NCI-H2196 treated with DMSO at 0.1 percent for 48 hours (cell line): ENCODE measurements around the gene TUBG1.
"Not testable (repeated sequence)": the region's sequence is repeated elsewhere in the genome, so short reads cannot be mapped to it uniquely, and the experiment has no call there.

ENCODE experiments used
- DNase-seq: peaks from one replicate; lab custom pipeline; 2025; ENCODE audit not compliant: unreplicated experiment; lab: John Stamatoyannopoulos, UW

TUBG1 gene

DNA sequence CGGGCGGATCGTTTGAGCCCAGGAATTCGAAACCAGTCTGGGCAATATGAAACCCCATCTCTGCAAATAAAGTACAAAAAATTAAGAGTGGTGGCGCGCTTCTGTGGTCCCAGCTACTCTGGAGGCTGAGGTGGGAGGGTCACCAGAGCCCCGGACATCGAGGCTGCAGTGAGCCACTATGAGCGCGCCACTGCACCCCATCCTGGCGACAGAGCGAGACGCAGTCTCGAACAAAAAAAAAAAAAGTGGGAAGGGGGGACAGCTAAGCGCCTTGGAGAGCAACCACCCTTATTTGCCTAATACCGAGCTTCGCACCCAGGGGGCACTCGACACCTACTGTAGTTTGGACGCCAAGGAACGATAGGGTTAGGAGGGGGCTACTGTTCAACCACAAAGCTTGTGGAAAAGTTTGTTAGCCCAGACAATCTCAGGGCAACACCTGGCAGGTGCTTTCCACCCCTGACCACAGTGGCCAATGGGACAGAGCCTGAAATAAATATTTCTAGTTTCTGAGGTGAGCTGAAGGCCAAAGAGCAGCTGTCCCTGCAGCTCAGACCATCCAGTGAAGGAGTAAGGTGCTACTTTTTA, 31.1 kb upstream of the TUBG1 start:
- peak; percentile 34 for DNase-seq

DNA sequence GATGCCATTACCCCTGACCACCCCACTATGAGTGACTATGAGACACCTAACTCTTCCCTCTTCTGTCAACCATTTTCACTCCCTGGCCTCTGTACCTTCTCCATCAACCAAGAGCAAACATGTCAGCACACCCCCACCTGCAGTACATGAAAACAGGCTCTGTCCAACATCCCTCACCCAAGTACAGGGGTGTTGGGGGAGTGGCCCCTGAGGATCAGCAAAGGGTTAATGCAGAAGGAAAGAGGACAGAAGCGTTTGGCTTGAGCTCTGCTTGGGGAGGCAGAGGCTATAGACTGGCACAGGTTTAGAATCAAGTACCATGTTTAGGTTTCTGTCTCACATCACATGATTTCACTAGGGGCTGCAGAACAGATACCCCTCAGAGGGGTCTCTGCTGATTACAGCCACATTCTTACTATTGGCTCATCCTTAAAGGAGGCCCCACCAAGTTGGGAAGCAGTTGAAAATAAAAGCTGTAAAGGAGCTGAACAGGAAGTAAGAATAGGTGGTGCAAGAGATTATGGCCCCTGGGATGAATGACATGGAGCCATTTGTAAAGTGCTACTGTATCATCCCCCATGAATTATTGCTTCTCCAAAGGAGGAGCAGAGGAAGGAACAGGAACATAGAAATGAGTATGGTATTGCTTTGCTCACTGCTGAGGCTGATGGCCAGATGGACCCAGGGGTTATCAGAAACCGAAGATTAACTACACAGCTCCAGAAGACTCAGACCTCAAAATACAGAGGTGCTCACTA, 29.5 kb upstream of the TUBG1 start:
- no peak for DNase-seq

DNA sequence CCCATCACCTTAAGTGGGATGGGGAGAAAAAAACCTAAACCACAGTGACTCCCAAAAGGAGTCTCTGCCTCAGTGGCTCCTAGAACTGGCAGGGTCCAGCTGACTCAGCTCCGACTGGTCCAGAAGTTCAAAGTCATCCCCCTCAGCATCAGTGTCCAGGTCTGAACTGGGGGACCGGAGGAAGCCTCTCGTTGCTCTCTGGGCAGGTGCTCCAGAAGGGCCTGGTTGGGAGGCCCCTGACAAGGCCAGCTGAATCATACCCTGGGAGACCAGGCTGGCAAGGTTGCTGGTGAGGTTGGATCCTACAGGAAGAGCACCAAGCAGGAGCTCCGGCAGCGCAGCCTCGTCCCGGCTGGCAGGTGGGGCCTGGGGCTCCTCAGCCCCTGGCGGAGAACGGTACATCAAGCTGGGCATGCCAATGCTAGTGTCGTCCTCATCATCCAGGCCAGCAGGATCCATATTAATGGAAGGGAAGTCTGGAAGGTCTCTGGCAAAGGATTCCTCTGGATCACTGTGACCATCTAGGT, 27.7 kb upstream of the TUBG1 start:
- no peak for DNase-seq

DNA sequence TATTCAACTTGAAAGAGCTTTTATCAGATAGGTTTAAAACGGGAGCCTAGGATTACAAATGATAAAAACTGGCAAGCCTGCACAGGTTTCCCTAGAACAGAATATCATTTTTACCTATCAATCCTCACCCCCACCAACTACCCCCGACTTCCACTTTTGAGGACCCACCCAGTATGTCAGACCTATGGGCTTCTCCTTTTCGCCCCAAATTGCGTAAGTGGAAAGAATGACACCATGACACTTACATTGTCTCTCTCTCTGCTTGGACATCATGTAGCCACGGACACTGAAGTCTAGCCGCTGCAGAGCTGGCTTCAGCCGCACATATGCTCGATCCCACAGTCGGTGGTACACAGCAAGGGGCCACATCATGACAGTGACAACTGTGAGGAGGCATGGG, 24.6 kb upstream of the TUBG1 start:
- DNase-seq = no peak

DNA sequence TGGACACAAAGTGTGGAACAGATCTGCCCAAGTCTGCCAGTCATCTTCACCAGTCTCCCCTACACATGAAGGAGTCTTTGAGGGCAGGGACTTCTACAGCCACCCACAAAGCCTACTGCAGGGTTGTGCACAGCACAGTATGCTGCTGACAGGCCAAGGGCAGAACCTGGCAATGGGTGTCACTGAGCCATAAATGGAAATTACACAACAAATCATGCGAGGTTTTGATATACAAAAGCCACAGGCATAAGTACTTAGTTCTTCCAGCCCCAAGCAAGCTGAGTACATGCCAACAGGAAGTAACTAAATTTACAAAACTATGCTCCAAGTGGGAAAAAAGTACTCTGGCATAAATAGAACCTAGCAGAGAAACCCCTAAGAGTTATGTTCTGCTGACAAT, 24.1 kb upstream of the TUBG1 start:
- DNase-seq = no peak

DNA sequence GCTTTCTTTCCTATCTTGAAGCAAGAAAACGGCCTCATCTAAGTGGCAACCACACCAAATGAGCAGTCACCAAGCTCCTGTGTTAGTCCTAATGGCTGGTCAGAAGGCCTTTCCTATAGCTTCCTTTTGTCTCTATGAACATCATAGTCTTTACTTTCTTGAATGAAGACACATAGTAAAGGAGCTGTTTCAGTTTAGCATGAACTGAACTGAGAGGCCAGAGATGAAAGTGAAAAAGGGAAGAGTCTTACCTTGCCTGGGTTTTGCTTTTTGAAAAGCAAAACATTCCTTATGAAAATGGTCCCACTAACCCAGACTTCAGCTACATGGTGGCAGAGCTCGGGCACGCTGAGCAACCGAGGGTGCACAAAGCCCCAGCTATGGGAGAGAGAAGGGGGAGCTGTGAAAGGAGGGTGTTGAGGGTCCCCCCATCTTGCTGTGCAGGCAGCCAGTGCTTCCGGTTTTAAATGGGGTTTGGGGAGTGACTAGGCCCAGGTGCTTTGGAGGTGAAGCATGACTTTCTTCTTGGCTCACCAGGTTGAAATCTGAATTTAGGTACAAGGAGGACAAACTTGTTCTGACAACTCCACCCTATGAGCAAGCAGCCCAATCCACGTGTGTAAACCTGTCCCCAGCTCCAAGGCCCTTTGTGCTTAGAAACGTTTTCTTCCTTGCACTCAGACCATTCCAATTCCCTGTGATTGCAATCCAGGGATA, 22.8 kb upstream of the TUBG1 start:
- no peak for DNase-seq

DNA sequence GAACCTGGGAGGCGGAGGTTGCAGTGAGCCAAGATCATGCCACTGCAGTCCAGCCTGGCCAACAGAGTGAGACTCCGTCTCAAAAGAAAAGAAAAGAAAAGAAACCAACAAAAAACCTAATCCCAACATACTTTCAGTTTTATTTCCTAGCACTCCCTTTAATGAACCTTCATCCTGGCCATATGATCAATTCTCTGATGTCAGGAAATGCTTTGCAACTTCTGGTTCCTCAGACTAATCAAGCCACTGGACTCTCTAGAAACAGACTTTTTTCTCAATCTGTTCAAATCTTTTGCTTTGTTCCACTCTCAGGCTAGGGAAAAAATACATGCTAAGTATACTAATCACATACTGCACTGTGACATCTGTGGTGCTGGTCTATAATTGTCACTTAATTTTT, 18.6 kb upstream of the TUBG1 start:
- DNase-seq = no peak

DNA sequence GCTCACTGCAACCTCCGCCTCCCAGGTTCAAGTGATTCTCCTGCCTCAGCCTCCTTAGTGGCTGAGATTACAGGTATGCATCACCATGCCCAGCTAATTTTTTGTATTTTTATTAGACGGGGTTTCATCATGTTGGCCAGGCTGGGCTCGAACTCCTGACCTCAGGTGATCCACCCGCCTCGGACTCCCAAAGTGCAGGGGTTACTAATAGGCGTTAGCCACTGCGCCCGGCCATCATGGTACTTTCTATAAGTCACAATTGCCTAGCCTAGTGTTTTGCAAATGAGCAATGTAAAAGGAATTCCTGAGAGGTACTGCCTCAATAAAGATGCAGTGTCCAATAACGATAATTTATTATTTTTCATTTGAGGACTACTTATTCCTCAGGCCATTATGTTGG, 18.1 kb upstream of the TUBG1 start:
- no peak for DNase-seq

DNA sequence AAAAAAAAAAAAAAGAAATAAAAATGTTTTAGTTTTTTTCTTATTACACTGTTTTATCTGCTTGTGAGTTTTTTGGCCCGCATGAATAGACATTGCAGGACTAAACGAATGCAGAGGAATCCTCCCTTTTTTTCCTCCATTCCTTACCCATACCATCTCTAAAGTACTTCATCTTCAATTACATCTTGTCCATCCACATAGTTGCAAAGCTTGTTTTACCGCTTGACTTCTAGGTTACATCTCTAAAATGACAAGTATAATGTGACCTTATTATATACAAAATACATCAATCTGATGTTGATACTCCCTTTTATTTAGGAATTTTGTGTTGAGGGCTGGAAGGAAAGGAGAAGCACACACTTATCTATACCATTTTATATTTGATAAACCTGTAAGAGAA, 13.1 kb upstream of the TUBG1 start:
- no peak for DNase-seq

DNA sequence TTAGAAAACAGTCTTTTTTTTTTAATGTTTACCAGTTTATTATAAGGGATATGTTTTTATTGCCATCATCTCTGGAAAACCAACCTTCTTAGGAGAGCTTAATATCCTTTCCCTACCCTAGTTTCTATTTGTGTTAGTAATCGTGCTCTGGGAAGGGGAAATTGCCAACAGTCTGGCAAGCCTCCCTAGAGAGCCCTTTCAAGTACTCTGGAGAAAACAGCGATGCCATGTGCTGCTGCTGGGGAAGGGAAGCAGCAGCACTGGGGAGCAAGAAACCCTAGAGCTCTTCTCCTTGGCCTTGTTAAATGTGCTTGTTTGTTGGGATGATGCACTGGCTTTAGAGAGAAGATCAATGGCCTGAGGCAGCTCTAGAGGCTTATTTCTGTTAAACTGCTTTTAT, 10.6 kb upstream of the TUBG1 start:
- DNase-seq = peak; percentile 19

DNA sequence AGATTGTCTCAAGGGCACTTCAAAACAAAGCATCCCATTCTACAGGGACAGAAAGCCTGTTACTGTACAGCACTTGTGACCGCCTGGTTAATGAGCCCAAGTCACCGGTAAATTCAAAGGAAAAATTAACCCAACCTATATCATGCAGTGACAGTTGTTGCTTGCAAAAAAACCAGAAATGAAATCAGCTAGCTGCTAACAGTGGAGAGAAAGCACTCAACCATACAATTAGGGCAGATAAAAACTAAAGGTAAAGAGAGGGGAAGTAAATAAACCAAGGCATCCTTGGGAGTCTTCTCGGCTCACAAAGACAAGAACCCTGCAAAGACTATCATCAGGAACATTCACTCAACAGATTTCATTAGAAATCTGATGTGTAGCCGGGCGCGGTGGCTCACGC, 6.2 kb upstream of the TUBG1 start:
- no peak for DNase-seq

DNA sequence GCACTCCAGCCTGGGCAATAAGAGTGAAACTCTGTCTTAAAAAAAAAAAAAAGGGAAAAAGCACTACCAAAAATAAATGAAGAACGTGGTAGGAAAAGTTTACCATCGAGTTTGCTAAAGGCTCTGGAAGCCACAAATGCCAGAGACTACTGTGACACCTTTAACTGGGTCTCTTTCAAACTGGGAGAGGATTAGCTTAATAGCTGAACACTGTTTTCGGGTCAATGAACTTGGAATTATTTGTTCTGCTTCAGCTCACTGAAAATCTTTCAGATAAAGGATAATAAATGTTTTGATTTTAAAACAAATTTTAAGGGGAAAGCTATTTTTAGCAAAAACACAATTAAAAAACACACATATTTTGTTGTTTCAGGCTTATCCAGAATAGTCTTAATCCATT, 1.7 kb upstream of the TUBG1 start:
- DNase-seq = no peak

DNA sequence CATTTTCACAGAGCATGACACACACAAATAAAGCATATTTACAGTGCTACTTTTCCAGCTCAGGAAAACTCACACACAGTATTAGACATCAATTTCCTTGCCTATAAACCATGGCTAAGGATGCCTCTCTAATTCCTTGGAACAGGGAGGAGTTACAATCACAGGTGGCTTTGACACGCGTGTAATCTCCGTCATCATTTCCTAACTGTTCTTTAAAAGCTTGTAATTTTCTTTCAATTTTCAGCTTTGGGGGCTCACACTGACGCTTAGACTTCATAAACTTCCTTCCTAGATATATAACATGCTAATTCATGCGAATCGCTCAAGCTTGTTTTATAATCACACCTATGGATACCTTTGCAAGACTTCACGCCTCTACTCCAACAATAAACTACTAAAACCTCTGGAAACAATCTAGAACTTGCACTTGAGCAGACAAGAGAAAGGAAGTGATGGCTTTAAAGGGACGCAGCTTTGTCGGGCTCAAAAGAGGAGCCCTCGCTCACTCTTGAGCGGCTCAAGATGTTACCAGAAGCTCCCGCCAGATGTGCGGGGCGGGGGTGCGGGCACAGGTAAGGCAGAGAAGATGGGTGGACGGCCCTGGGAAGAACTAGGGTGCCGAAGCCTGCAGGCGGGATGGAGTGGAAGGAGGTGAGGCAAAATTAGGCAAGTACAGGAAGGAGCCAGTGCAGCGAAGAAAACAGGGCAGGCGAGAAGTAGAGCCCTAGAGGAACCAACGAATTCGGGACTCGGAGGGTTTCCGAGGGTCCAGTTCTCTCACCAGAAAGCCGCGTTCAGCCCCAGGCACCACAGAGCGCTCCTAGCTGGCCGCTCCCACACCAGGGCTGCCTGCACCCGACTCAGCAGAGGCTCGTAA, 940 bp upstream of the TUBG1 start:
- DNase-seq = no peak

DNA sequence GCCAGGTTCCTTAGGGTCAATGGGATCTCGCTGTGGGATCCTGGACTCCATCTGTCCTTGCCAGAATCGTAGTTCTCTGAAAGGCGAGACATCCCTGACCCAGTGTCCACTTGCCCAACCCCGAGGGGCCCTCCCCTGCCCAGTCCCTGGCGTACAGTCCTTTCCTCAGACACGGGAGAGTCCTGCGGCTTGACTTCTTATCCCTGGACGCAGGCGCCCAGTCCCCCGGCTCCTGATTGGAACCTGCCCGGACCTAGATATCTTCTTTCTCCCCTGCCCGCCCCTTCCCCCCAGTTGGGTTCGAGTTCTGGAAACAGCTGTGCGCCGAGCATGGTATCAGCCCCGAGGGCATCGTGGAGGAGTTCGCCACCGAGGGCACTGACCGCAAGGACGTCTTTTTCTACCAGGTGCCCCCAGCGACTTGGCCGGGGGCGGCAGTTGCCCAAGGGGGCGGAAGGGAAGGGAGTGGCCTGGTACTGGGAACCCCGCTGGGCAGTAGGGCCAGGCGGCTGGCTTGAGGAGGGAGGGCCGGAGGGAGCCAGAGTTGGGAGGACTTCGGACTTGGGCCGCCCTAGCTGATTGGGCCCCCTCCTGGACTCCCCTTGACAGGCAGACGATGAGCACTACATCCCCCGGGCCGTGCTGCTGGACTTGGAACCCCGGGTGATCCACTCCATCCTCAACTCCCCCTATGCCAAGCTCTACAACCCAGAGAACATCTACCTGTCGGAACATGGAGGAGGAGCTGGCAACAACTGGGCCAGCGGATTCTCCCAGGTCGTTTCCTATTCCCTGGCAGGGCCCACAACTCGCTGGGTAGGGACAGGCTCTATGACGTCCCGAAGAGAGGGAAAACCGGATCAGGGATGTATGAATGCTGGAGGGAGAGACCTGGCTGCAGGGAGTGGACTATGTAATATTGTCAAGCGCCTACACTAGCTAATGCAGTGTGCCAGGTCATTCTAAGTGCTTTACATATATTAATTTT, 625 bp downstream of the TUBG1 start:
- DNase-seq = not testable (repeated sequence)

DNA sequence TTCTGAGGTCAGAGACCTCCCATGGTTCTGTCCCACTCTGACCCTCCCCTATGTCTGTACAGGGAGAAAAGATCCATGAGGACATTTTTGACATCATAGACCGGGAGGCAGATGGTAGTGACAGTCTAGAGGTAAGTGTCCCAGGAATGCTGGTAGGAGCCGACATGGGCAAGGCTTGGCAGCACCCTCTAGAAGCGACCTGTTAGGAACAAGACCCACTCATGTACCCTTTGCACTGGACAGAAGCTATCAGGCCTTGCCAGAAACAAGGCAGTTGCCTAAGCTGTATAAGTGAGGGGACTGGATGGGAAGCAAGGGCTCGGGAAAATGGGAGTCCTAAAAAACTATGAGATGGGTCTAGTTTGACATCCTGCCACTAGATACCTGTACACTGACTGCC, 2.5 kb downstream of the TUBG1 start:
- DNase-seq = no peak

DNA sequence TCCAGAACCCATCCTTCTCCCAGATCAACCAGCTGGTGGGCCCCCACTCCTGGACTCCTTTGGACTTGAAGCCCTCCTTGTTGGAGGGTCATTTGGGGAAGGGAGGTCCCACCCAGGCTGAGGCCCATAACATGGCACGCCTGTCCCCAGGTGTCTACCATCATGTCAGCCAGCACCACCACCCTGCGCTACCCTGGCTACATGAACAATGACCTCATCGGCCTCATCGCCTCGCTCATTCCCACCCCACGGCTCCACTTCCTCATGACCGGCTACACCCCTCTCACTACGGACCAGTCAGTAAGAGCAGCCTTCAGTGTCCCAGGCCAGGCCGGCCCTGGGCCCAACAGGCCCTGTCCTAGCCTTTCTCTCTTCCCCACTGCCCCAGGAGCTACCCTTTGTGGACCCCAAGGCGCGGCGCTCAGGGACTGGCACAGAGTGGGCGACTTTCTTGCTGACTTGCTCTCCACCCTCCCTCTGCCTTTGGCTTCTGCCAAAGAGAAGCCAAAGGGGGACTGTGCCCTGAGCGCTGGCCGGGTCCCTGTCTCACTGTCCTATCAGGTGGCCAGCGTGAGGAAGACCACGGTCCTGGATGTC, 4.3 kb downstream of the TUBG1 start:
- DNase-seq = no peak

DNA sequence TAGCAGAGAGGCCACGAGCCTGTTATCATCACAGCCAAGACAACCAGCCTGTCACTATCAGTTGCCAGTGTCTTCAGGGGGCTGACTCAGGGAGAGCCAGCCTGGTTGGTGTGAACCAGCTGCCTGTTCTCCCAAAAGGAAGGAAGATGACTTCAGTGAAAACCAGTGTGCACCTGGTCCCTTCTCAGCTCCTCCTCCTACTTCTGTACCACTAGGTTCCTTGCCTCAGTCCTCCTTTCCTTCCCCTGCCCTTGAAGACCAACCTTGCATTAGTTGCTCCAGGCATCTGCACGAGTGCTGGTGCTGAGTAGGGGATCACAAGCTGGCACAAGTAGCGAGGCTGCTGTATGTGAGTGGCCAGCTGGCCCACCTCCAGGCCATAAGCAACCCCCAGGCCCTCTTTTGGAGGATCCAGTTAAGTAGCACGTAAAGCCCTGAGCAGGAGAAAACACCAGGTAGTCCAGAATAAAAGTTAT, 8.5 kb downstream of the TUBG1 start:
- DNase-seq = no peak

DNA sequence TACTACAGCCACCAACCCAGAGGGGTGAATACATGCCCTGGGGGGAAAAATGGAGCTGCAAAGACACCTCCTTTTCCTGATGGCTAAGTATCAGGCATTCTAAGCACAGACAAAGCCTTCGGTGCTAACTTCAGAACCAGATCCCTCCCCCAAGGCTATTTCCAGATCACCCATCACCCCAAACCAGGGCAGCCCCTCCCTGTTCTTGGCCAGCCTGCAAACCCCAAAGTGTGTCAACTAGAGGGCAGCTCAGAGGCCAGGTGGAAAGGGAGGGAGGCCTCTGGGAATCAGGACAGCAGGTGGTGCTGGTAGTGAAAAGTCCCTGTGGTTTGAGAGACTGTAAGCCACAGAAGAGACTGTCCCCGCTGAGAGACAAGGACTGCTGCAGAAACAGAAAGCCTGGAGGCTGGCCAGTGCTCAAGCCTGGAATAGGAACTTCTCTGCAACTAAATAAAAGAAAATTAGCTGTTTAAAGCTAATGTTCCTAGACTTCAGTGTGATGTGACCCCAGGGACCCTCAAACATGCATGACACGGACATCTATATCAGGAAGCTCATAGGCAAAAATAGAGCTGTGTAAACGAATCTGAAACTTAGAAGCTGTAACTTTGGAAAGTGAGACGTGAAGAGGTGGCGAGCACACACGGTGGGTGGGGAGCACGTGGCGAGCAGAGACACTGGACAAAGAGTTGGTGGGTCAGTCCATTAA, 9.1 kb downstream of the TUBG1 start:
- peak; percentile 52 for DNase-seq

DNA sequence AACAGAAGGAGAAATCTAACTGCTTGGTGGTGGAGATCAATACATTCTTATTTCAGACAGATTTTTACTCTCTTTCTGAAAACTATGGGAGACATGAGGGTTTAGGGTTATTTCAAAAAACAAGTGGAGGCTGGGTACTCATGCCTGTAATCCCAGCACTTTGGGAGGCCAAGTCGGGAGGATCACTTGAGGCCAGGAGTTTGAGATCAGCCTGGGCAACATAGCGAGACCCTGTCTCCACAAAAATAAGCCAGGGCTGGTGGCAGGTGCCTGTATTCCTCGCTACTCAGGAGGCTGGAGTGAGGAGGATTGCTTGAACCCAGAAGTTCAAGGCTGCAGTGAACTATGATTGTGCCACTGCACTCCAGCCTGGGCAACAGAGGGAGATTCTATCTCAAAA, 12.5 kb downstream of the TUBG1 start:
- not testable (repeated sequence) for DNase-seq
